Measurements from ENCODE around the gene TRIM38.

- TF ChIP-seq POLR2AphosphoS5 (IDR thresholded peaks at IDR 0.05; ENCODE audit: insufficient read depth, low read depth, low read length) = no peak
- no peak for TF ChIP-seq CTCF (IDR thresholded peaks at IDR 0.05; ENCODE audit: extremely low read depth in 1 of 2, insufficient read depth in 1 of 2, low read depth in 1 of 2, low read length in 2 of 2)
- no peak for TF ChIP-seq MAX (IDR thresholded peaks at IDR 0.05; ENCODE audit: insufficient read depth, insufficient read length)
- no peak for TF ChIP-seq MYC (IDR thresholded peaks at IDR 0.05; ENCODE audit: low read depth, low read length)
- no peak for TF ChIP-seq POLR2A (IDR thresholded peaks at IDR 0.05; ENCODE audit: low read depth, low read length)
- no peak for TF ChIP-seq GATA2 (IDR thresholded peaks at IDR 0.05; ENCODE audit: insufficient read depth, insufficient read length, low read depth, low read length)
Observed at GRCh38 chr6:25963426-25964123, 973 bp downstream of the TRIM38 start.

All from endothelial cell of umbilical vein (primary cell).